ENCODE data around the gene ADAMTSL5.

The ADAMTSL5 gene

DNA sequence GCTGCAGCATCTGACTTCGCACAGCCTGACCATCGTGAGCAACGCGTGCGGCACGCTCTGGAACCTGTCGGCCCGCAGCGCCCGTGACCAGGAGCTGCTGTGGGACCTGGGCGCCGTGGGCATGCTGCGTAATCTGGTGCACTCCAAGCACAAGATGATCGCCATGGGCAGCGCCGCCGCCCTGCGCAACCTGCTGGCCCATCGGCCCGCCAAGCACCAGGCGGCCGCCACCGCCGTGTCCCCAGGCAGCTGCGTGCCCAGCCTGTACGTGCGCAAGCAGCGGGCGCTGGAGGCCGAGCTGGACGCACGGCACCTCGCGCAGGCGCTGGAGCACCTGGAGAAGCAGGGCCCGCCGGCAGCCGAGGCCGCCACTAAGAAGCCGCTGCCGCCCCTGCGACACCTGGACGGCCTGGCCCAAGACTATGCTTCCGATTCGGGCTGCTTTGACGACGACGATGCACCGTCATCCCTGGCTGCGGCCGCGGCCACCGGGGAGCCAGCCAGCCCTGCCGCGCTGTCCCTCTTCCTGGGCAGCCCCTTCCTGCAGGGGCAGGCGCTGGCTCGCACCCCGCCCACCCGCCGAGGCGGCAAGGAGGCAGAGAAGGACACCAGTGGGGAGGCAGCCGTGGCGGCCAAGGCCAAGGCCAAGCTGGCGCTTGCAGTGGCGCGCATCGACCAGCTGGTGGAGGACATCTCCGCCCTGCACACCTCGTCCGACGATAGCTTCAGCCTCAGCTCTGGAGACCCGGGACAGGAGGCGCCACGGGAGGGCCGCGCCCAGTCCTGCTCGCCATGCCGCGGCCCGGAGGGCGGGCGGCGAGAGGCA is 47.4 kb downstream of the ADAMTSL5 start:
- peak; percentile 33 for DNase-seq

DNA sequence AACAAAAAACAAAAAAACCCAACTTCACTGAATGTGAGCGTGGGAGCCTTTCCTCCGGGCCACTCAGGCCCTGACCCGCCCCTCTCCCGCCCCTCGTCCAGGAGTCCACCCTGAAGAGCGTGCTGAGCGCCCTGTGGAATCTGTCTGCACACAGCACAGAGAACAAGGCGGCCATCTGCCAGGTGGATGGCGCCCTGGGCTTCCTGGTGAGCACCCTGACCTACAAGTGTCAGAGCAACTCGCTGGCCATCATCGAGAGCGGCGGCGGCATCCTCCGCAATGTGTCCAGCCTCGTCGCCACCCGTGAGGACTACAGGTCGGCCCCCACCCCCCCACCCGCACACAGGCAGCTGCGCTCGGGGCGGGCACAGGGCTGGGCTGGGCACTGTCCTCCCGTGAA is 51.0 kb downstream of the ADAMTSL5 start:
- no peak for DNase-seq

DNA sequence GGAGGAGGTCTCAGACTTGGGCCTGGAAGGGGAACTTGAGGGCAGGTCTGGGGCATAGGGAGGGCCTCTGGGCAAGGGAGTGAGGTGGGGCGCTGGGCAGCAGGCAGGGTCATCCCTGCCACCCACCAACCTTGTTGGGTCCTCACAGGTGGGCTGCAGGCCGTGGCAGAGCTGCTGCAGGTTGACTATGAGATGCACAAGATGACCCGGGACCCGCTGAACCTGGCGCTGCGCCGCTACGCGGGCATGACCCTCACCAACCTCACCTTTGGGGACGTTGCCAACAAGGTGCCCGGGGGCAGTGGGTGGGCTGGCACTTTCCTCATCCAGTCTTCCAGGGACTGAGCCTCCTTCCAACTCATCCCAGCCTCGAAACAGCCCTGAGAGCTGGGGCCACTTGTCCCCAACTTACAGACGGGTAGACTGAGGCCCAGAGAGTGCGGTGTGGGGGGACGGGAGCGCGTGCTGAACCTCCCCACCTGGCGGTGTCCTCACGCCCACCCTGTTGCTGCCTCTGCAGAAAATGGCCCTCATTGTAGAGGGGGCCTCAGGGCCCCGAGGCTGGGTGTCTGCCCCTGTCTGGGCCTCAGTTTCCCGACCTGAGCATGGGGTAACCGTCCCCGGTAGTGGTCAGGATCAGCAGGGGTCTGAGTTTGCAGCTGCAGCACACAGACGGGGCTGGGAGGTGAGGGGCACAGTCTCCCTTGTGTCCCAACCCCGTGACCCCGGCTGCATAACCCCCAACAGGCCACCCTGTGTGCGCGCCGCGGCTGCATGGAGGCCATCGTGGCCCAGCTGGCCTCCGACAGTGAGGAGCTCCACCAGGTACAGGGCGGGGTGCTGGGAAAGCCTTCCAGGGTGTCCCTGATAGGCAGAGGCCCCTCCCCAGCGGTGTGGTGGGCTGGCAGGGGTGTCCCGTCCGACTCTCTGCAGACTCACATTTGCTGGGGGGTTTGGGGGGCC is 52.5 kb downstream of the ADAMTSL5 start:
- no peak for DNase-seq

DNA sequence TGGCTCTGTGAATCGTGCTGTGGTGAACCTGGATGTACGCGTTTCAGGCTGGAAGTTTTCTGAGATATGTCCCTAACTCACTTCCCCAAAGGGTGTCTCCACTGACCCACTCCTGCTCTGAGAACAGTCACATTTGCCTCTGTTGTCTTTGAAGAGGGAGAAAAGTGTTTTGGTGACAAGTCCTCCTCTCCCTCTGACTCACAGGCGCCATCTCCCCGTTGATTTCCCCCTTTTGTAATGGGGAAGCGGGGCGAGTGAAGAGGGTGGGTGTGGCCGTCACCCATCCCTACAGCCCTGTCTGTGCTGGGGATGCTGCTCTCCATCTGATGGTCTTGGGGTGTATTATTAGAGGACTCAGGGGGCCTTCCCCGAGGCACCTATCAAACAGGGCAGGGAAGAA is 53.3 kb downstream of the ADAMTSL5 start:
- DNase-seq = no peak

DNA sequence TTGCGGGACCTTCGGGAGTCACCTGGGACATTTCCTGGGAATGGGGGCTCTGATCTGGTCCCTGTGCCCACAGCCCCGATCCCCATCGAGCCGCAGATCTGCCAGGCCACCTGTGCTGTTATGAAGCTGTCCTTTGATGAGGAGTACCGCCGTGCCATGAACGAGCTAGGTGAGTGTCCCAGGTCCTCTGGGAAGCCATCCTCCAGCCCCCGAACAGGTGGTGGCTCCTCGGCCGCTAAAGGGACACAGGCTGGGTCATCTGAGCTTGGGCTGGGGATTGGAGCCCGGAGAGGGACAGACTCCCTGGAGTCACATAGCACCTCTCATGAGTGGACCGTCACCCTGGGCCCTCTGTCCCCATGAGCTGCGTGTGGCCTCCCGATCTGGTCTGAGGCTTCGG is 54.9 kb downstream of the ADAMTSL5 start:
- no peak for DNase-seq

DNA sequence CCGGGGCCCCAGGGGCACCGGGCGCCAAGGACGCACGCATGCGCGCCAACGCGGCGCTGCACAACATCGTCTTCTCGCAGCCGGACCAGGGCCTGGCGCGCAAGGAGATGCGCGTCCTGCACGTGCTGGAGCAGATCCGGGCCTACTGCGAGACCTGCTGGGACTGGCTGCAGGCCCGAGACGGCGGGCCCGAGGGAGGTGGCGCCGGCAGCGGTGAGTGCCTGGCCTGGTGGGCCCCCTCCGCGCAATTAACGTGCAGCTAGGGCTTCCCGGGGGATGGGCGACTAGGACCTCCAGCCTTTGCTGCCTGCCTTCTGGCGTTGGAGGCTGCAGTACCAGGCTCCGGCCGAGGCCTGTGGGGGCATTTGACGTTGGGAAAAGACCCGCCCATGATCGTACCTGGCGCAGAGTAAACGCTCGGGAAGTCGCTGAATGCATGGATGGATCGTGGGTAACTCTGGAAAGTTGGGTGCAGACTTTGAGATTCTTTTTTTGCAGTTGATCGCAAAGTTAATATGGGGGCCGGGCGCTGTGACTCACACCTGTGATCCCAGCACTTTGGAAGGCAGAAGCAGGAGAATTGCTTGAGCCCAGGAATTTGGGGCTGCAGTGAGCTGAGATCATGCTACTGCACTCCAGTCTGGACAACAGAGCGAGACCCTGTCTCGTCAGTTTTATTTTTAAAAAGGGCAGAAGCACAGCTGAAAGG is 55.6 kb downstream of the ADAMTSL5 start:
- DNase-seq = no peak

DNA sequence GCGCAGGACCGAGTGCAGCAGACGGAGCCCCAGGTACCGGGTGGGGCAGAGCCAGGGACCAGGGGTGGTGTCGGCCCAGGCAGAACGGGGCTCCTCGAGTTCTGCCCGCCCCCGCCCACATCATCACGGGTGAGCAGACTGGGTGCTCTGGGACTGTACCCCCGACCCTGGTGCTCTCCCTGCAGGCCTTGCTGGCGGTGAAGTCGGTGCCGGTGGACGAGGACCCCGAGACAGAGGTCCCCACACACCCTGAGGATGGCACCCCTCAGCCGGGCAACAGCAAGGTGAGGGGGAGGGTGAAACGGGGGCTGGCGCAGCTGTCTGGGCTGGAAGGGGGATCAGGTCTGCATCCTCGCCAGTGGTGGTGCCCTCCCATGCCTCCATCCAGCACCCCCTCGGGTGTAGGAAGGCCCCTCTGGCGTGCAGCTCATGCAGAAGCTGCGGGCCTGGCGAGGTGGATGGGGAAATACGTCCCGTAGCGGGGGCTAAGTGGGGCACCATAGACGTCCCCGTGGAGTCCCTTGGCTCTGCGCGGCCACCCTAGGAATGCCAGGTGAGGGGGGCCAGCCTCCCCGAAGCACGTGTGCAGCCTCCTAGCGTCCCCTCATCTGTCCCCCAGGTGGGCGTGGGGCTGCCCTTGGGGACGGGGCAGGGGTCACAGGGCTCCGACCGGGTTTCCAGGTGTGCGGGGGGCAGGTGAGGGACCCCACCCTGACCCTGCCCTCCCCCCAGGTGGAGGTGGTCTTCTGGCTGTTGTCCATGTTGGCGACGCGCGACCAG is 56.5 kb downstream of the ADAMTSL5 start:
- DNase-seq = no peak

- no peak for DNase-seq
Observed at GRCh38 chr19:1455336-1456120, 57.3 kb downstream of the ADAMTSL5 start.

Measured in NCI-H1105 treated with DMSO at 0.1 percent for 48 hours (cell line).